ENCODE measurements around the gene ELP5.

DNA sequence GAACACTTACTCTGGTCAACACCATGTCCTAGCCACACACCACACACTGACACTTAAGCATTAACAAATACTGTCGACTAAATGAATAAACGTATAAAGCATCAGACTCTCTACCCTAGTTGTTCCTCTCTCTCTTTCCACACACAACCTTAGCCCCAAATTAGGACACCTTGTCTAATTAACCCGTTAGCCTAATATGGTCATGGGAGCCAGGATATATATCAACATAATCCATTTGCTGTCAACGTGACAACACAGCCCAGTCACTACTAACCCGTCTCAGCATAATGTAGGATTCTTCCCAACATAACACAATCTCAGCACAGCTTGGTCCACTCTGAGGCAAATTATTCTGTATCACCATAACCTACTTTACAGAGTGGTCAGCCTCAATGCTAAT, 19.9 kb upstream of the ELP5 start:
- TF ChIP-seq, protein P1, sequence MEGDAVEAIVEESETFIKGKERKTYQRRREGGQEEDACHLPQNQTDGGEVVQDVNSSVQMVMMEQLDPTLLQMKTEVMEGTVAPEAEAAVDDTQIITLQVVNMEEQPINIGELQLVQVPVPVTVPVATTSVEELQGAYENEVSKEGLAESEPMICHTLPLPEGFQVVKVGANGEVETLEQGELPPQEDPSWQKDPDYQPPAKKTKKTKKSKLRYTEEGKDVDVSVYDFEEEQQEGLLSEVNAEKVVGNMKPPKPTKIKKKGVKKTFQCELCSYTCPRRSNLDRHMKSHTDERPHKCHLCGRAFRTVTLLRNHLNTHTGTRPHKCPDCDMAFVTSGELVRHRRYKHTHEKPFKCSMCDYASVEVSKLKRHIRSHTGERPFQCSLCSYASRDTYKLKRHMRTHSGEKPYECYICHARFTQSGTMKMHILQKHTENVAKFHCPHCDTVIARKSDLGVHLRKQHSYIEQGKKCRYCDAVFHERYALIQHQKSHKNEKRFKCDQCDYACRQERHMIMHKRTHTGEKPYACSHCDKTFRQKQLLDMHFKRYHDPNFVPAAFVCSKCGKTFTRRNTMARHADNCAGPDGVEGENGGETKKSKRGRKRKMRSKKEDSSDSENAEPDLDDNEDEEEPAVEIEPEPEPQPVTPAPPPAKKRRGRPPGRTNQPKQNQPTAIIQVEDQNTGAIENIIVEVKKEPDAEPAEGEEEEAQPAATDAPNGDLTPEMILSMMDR (IDR thresholded peaks at IDR 0.05; ENCODE audit: borderline replicate concordance, extremely low read depth, low read length, poor library complexity, severe bottlenecking) = no peak
- no peak for TF ChIP-seq EZH2 (IDR thresholded peaks at IDR 0.05; ENCODE audit: borderline replicate concordance, low read depth, low read length, severe bottlenecking)

Measured in DND-41 (cell line).